IMR-90 (cell line): ENCODE data around the gene RIMS4. TPM values are rescaled to one million over a fixed set of nuclear protein-coding genes. Genes with fewer than 3 reads are reported as not detected.

Experiments used
- CTCF ChIP-seq: conservative IDR thresholded peaks from 2 replicates; pipeline ENCODE4 v1.5.1; 2012; ENCODE audit warnings: mild to moderate bottlenecking, low read depth, low read length, improper control_type of control experiment
- SMC3 ChIP-seq: fragments of 150-350 bp; IDR thresholded peaks from 2 replicates; pipeline ENCODE4 v1.6.1; 2016; ENCODE audit warnings: low read depth, mild to moderate bottlenecking, antibody characterized with exemption, low read length, moderate library complexity
- polyA plus RNA-seq, 3 experiments: library from polyadenylated mRNA; depleted of rRNA; stranded (reverse); fragments of >200 nt; gene quantifications; 2 replicates each; pipeline ENCODE4 v1.2.3, GENCODE V29; 2012; ENCODE audit warnings: low replicate concordance in 1 of 3
- total RNA-seq: library from RNA; depleted of rRNA; stranded (reverse); fragments of >200 nt; gene quantifications from 2 replicates; pipeline ENCODE4 v1.2.3, GENCODE V29; 2012

The RIMS4 gene
- total and polyA plus RNA-seq, 2 of the 4 experiments (the other 2 are of a cell fraction) = not detected

- TF ChIP-seq CTCF = no peak
- TF ChIP-seq SMC3 = no peak
These were observed 89.2 kb downstream of the RIMS4 start (continued) for GRCh38 chr20:44720997-44721784.
